Pericardium fibroblast (primary cell): ENCODE results near the gene MCRIP1. TPM values are rescaled to one million over a fixed set of nuclear protein-coding genes. Genes with fewer than 3 reads are reported as not detected.

Source experiments
- total RNA-seq: library from RNA; depleted of rRNA; stranded (reverse); fragments of >200 nt; gene quantifications from 2 replicates; pipeline ENCODE4 v1.2.3, GENCODE V29; 2015

MCRIP1 gene, protein sequence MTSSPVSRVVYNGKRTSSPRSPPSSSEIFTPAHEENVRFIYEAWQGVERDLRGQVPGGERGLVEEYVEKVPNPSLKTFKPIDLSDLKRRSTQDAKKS
- total RNA-seq, result 131 and 142 TPM in 2 replicates

DNA sequence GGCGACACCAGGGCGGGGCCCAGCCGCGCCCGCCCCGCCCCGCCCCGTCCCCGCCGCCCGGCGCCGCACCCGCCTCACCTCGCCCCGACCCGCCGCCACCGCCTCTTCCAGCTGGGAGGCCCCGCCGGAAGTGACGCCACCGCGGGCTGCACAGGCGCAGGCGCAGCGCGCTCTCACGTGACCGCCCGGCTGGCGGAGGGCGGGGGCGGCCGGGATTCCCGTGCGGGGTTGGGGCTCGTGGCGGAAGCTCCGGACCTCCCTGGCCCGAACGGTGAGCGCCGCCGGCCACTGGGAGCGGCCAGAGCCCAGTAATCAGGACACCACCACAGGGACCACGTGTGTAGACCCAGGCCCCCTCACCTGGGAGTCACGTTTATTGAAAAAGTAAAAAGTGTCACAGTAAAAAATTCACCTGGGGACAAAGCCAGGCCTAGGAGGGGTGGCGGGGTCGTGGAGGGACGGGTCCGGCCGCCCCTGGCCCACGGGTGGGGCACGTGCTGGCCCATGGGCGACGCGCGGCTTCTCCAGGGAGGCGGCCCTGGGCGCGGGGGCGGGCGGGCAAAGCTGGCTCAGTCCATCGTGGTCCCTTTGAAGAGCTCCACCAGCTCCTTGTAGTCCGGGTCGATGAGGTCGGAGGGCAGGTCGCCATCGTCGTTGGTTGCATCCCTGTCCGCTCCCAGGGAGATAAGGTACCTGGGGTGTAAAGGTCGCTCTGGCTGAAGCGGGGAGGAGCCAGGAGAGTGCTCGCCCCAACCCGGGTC is at the start of gene MCRIP1:
Gene MCRIP1, minus strand, starts transcription at position 132 of the 761 bp plus-strand sequence. CDS start 8,785 bp downstream, outside the sequence.

DNA sequence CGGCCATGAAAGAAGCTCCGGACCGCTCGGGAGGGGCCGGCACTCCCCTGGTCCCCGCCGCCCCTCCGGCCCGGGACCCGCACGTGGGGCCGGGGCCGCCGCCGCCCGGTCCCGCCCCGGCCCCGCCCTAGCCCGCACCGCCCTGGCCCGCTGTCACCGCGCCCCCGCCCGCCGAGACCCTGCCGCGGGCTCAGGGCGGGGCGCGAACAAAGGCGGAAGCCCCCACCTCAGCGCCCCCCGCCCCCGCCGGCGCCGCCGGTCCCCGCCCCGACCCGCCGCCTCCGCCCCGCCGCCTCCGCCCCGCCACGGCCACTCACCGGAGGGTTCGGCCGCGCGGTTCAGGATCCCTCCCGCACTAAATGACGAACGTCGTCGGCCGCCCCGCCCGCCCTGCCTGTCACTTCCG is 37.9 kb upstream of the MCRIP1 start, which contains the start of gene ARHGDIA:
Gene ARHGDIA, minus strand, starts transcription at position 357 of the 406 bp plus-strand sequence. CDS start 1,407 bp downstream, outside the sequence.

DNA sequence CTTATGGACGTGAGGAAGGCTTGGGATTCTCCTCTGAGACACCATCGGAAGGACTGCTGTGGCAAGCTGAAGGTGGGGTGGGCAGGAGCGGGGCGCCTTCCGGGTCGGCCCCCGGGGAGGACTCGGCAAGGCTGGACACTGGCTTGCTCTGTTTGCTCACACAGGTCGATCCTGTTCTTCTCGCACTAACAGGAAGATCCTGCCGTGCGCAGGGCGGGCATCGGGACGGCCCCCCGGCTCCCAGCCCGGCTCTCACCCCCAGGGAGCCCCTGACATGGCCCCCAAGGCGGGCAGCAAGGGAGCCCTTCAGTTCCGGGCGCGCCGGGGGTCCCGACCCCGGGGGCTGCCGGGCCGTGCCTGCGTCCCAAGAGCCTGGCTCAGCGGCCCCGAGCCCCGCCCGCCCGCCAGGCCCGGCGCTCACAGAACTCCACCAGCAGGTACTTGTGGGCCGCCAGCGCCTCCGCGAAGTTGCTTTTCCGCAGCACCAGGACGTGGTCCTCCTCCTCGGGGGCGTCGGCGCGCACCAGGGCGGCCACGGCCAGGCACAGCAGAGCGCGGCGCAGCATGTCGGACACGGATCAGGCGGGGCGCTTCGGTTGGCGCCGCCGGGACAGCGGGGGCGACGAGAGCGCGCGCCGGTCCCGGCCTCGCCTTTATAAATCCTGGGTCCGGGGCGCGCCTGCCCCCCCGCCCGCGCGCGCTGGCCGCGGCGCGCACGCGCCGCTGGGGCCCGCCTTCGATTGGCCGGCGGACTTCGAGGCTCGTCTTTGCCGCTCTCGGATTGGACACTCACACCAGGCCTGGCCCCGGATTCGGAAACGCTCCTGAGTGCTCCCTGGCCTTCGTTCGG is 27.0 kb upstream of the MCRIP1 start, which contains the start of gene P4HB:
Gene P4HB, minus strand, starts transcription at position 630 of the 850 bp plus-strand sequence. Its CDS starts 64 bp downstream, at position 566.

DNA sequence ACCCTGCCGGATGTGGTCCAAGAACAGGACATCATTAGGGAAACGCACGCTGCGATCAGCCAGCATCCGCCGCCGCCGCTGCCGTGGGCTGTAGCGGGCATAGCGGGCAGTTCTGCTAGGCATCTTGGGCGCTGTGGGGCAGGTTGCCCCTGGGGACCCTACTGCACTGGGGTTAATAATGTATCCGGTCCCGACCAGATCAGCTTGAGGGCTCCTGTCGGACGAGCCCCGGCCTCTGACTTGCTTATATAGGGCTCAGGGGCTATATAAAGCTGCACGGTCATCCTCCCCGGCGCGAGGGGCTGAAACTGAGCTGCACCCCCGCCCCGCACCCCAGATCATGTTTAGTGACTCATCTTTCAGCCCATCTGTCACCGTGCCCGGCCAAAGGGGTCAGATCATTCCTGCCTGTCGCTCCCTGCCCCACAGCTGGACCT is 1.8 kb upstream of the MCRIP1 start, which contains the start of gene PPP1R27:
Gene PPP1R27, minus strand, starts transcription at position 220 of the 437 bp plus-strand sequence. Its CDS starts 97 bp downstream, at position 123.

DNA sequence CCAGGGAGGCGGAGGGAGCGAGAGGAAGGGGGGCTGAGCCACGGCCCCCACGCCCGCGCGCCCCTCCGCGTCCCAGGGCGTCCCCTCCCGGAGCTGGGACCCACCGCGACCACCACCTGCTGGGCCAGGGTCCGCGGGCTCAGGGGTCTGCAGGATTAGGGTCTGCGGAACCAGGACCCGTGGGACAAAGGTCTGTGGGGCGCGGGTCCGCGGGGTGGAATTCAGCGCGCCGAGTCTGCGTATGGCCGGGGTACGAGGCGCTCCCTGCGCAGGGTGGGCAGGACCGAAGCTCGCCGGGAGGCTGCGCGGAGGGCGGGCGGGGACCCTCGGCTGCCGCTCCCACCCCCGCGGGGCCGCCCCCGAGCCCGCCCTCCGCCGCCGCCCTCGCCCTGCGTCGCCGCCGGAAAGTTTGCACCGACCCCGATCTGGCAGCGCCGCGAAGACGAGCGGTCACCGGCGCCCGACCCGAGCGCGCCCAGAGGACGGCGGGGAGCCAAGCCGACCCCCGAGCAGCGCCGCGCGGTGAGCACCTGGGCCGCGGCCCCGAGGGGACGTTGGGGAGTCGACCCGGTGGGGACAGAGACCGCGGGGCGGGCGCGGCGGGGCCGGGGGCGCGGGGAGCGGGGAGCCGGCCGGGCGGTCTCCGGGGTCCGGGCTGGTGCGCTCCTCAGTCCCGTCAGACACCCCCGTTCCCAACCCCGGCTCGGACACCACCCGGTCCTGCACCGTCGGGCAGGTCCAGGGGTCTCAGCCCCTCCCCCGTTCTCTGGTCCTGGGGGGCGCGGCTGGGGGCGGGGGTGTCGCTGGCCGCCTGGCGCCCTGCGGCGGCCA is 29.1 kb downstream of the MCRIP1 start, which contains the start of gene GCGR:
Gene GCGR, plus strand, starts transcription at position 423 of the 831 bp plus-strand sequence. CDS start 4,869 bp downstream, outside the sequence.

Other genes starting within 250 kb of the MCRIP1 start
- gene NPLOC4, start 196.2 kb downstream of the MCRIP1 start, total RNA-seq, result 44.8 and 48.2 TPM in 2 replicates
- 1.2 and 1.4 TPM in 2 replicates for gene TSPAN10, start 196.1 kb downstream of the MCRIP1 start, total RNA-seq
- gene PDE6G, start 176.7 kb downstream of the MCRIP1 start, total RNA-seq, result not detected in 2 replicates
- gene OXLD1, start 166.7 kb downstream of the MCRIP1 start, total RNA-seq, result 40.1 and 72.2 TPM in 2 replicates
- 11.3 and 16.8 TPM in 2 replicates for gene CCDC137, start 166.6 kb downstream of the MCRIP1 start, total RNA-seq
- 27.7 and 51.7 TPM in 2 replicates for gene ARL16, start 149.5 kb downstream of the MCRIP1 start, total RNA-seq
- gene HGS, start 149.3 kb downstream of the MCRIP1 start, total RNA-seq, result 56.9 and 81.2 TPM in 2 replicates
- 51.1 and 76.6 TPM in 2 replicates for gene MRPL12, start 129.9 kb downstream of the MCRIP1 start, total RNA-seq
- 10.7 and 22.4 TPM in 2 replicates for gene SLC25A10, start 121.0 kb downstream of the MCRIP1 start, total RNA-seq
- gene GCGR, start 29.1 kb downstream of the MCRIP1 start, total RNA-seq, result not detected in 2 replicates
- not detected in 2 replicates for gene PPP1R27, start 1.8 kb upstream of the MCRIP1 start, total RNA-seq
- 1,324 and 2,574 TPM in 2 replicates for gene P4HB, start 27.2 kb upstream of the MCRIP1 start, total RNA-seq
- 174 and 302 TPM in 2 replicates for gene ARHGDIA, start 38.0 kb upstream of the MCRIP1 start, total RNA-seq
- 83.6 and 98.5 TPM in 2 replicates for gene ALYREF, start 58.3 kb upstream of the MCRIP1 start, total RNA-seq
- gene ANAPC11, start 58.4 kb upstream of the MCRIP1 start, total RNA-seq, result 192 and 206 TPM in 2 replicates
- gene NPB, start 68.9 kb upstream of the MCRIP1 start, total RNA-seq, result 1.1 and 2.0 TPM in 2 replicates
- gene PCYT2, start 78.1 kb upstream of the MCRIP1 start, total RNA-seq, result 61.2 and 85.8 TPM in 2 replicates
- gene SIRT7, start 84.9 kb upstream of the MCRIP1 start, total RNA-seq, result 10.7 and 10.8 TPM in 2 replicates
- 14.4 and 23.2 TPM in 2 replicates for gene MAFG, start 94.4 kb upstream of the MCRIP1 start, total RNA-seq
- gene PYCR1, start 104.0 kb upstream of the MCRIP1 start, total RNA-seq, result 121 and 144 TPM in 2 replicates
- not detected in 2 replicates for gene MYADML2, start 113.9 kb upstream of the MCRIP1 start, total RNA-seq
- gene NOTUM, start 127.9 kb upstream of the MCRIP1 start, total RNA-seq, result not detected in 2 replicates
- gene ASPSCR1, start 144.3 kb upstream of the MCRIP1 start, total RNA-seq, result 13.2 and 15.6 TPM in 2 replicates
- gene CENPX, start 189.6 kb upstream of the MCRIP1 start, total RNA-seq, result 44.6 and 69.1 TPM in 2 replicates
- 14.4 and 15.6 TPM in 2 replicates for gene LRRC45, start 190.0 kb upstream of the MCRIP1 start, total RNA-seq
- 17.4 and 21.6 TPM in 2 replicates for gene RAC3, start 198.4 kb upstream of the MCRIP1 start, total RNA-seq
- gene DCXR, start 204.4 kb upstream of the MCRIP1 start, total RNA-seq, result 91.7 and 113 TPM in 2 replicates
- 51.6 and 58.4 TPM in 2 replicates for gene RFNG, start 218.5 kb upstream of the MCRIP1 start, total RNA-seq
- gene GPS1, start 218.6 kb upstream of the MCRIP1 start, total RNA-seq, result 78.2 and 81.1 TPM in 2 replicates
- 30.2 and 57.8 TPM in 2 replicates for gene DUS1L, start 232.5 kb upstream of the MCRIP1 start, total RNA-seq